ENCODE measurements around the gene LGALS7. TPM values are rescaled to one million over a fixed set of nuclear protein-coding genes. Genes with fewer than 3 reads are reported as not detected.
A peak's percentile ranks its signal among the peaks of the same experiment; 100 is the strongest.

The LGALS7 gene
- polyA plus RNA-seq, 3 donors = not detected

GRCh38 chr19:38742906-38743305 is 30.4 kb downstream of the LGALS7 start:
- Mint-ChIP-seq H3K4me3 (no peak overlapping the region), H3K27me3 (ENCODE audit: low read depth in 3 of 3) (peaks cover 4 to 11% (median 9%) of the 10 kb centered on the region in 3 donors), H3K9me3 (peaks cover 0 to 3% (median 0%) of the 10 kb centered on the region in 7 donors), H3K4me1 (peaks cover 7% of the 10 kb centered on the region), H3K27ac (no peak overlapping the region), H3K36me3 (no peaks in the 10 kb centered on the region)
- Histone ChIP-seq H3K9ac (ENCODE audit: insufficient read depth, low read length, poor library complexity, severe bottlenecking) (no peak overlapping the region), H3K4me2 (replicated peaks; ENCODE audit: extremely low read depth, low read length, poor library complexity, severe bottlenecking) (no peak overlapping the region), H3K36me3 (replicated peaks in 1 of 2; ENCODE audit: control insufficient read depth in 1 of 2, insufficient read depth in 2 of 2, low read length in 2 of 2) (no peaks in the 10 kb centered on the region), H3K27me3 (ENCODE audit: control insufficient read depth in 2 of 2, insufficient read depth in 2 of 2, low read length in 2 of 2) (peaks cover 0 to under 1% of the 10 kb centered on the region in 2 donors), H3K27ac (ENCODE audit: low read depth in 1 of 2, low read length in 2 of 2) (no peak overlapping the region), H3K9me3 (replicated peaks in 1 of 2; ENCODE audit: control insufficient read depth in 1 of 2, insufficient read depth in 1 of 2, low read length in 2 of 2) (no peaks in the 10 kb centered on the region), H3K4me1 (ENCODE audit: control insufficient read depth in 1 of 2, insufficient read depth in 2 of 2, low read length in 2 of 2) (peaks cover 0 to 7% of the 10 kb centered on the region in 2 donors), H3K4me3 (replicated peaks in 1 of 3; ENCODE audit: low read depth in 2 of 3, low read length in 3 of 3) (no peak overlapping the region), H4K20me1 (ENCODE audit: insufficient read depth, low read length) (no peaks in the 10 kb centered on the region), H2AFZ (ENCODE audit: insufficient read depth, low read depth, low read length, poor library complexity, severe bottlenecking) (no peak overlapping the region), H3K79me2 (ENCODE audit: insufficient read depth, low read length) (no peaks in the 10 kb centered on the region)
- 74% methylated on average over 2 of the region's 6 CpGs for WGBS (ENCODE audit: insufficient coverage)
- intact Hi-C loops (cut with micrococcal nuclease) = no loop called here
- no peak for DNase-seq
- TF ChIP-seq CTCF (IDR thresholded peaks at IDR 0.05) = no peak

GRCh38 chr19:38742296-38742695 is 31.0 kb downstream of the LGALS7 start:
- Histone ChIP-seq H3K4me1 (ENCODE audit: control insufficient read depth in 1 of 2, insufficient read depth in 2 of 2, low read length in 2 of 2) (peaks cover 4 to 11% of the 10 kb centered on the region in 2 donors), H3K79me2 (ENCODE audit: insufficient read depth, low read length) (no peaks in the 10 kb centered on the region), H3K4me2 (replicated peaks; ENCODE audit: extremely low read depth, low read length, poor library complexity, severe bottlenecking) (no peak overlapping the region), H3K9me3 (replicated peaks in 1 of 2; ENCODE audit: control insufficient read depth in 1 of 2, insufficient read depth in 1 of 2, low read length in 2 of 2) (no peaks in the 10 kb centered on the region), H3K9ac (ENCODE audit: insufficient read depth, low read length, poor library complexity, severe bottlenecking) (no peak overlapping the region), H3K27me3 (ENCODE audit: control insufficient read depth in 2 of 2, insufficient read depth in 2 of 2, low read length in 2 of 2) (peaks cover 0 to 6% of the 10 kb centered on the region in 2 donors), H3K27ac (ENCODE audit: low read depth in 1 of 2, low read length in 2 of 2) (no peak overlapping the region), H3K36me3 (replicated peaks in 1 of 2; ENCODE audit: control insufficient read depth in 1 of 2, insufficient read depth in 2 of 2, low read length in 2 of 2) (no peaks in the 10 kb centered on the region), H4K20me1 (ENCODE audit: insufficient read depth, low read length) (no peaks in the 10 kb centered on the region), H2AFZ (ENCODE audit: insufficient read depth, low read depth, low read length, poor library complexity, severe bottlenecking) (no peak overlapping the region), H3K4me3 (replicated peaks in 1 of 3; ENCODE audit: low read depth in 2 of 3, low read length in 3 of 3) (no peak overlapping the region)
- TF ChIP-seq CTCF (IDR thresholded peaks at IDR 0.05) = no peak
- Mint-ChIP-seq H3K36me3 (peaks cover 0 to 3% of the 10 kb centered on the region in 2 donors), H3K4me3 (no peak overlapping the region), H3K27ac (peak overlapping the region in 2 of 7 donors; percentile 19 to 42), H3K4me1 (peaks cover 13% of the 10 kb centered on the region), H3K27me3 (ENCODE audit: low read depth in 3 of 3) (peaks cover 9 to 17% (median 12%) of the 10 kb centered on the region in 3 donors), H3K9me3 (peaks cover 0 to 3% (median 0%) of the 10 kb centered on the region in 7 donors)
- 96% methylated on average over 8 of the region's 9 CpGs for WGBS (ENCODE audit: insufficient coverage)
- no peak for DNase-seq
- intact Hi-C loops (cut with micrococcal nuclease) = no loop called here
